OCI-M2 (cell line): ENCODE data around the gene CPSF6.
A peak's percentile ranks its signal among the peaks of the same experiment; 100 is the strongest.
"Not testable (repeated sequence)": the region's sequence is repeated elsewhere in the genome, so short reads cannot be mapped to it uniquely, and the experiment has no call there.

Source experiments
- DNase-seq: peaks from one replicate; lab custom pipeline; 2025; ENCODE audit not compliant: unreplicated experiment; lab: John Stamatoyannopoulos, UW

CPSF6 gene

DNA sequence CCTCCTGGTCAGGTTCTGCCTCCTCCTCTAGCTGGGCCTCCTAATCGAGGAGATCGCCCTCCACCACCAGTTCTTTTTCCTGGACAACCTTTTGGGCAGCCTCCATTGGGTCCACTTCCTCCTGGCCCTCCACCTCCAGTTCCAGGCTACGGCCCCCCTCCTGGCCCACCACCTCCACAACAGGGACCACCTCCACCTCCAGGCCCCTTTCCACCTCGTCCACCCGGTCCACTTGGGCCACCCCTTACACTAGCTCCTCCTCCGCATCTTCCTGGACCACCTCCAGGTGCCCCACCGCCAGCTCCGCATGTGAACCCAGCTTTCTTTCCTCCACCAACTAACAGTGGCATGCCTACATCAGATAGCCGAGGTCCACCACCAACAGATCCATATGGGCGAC, 19.3 kb downstream of the CPSF6 start:
- no peak for DNase-seq

GRCh38 chr12:69262264-69262974, 23.1 kb downstream of the CPSF6 start:
- no peak for DNase-seq

DNA sequence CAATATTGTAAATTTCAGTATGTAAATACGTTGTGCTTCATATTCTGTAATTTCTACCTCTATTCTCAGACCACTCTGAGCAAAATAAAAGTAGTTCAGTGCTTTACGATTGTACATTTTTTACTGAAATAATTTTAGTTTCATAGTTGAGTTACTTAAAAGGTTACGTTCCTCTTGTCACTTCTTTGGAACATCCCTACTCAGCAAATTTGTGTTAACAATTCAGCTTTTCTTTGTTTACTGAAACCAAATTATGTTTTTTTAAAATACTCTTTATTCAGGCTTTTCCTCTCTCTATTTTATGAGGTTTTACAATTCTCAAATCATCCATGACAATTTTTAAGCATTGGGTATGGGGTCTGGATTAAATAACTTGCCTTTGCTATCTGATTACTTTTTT, 25.8 kb downstream of the CPSF6 start:
- no peak for DNase-seq

DNA sequence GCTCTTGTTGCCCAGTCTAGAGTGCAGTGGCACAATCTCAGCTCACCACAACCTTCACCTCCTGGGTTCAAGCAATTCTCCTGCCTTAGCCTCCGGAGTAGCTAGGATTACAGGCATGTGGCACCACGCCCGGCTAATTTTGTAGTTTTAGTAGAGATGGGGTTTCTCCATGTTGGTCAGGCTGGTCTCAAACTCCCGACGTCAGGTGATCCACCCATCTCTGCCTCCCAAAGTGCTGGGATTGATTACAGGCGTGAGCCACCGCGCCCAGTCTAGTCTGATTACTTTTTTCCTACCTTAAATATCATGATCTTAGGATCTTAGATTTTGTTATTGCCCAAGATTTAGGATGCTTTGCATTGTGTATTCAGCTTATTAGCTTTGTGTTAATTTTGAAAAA, 26.3 kb downstream of the CPSF6 start:
- DNase-seq = not testable (repeated sequence)

DNA sequence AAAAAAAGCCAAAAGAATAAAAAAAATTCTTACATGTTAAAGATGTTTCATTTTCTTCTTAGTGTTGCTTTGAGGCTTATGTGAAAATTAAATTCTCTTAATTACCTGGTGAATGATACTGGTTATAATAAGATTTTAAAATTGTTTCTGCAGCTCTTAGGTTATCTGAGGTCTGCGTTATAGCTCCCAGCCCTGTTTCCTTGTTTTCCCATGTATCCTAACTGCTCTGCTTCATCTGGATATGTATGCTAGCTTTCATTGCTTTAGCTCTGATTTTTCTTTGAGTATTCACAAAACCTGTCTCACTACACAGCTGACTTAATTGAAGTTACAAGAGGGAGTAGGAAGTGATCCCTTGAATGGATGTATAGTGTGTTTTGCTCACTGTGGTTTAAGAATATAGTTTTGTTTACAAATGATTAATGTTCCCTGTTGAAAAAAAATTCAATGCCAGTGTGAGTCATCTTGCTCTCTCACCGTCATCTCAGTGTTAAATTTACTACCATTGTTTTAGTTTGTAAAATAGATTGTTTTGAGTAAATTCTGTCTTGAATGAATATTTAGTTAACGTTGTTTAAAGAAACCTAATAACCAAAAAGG, 26.8 kb downstream of the CPSF6 start:
- no peak for DNase-seq

- DNase-seq = no peak
Observed at GRCh38 chr12:69269736-69270135, 30.4 kb downstream of the CPSF6 start.

DNA sequence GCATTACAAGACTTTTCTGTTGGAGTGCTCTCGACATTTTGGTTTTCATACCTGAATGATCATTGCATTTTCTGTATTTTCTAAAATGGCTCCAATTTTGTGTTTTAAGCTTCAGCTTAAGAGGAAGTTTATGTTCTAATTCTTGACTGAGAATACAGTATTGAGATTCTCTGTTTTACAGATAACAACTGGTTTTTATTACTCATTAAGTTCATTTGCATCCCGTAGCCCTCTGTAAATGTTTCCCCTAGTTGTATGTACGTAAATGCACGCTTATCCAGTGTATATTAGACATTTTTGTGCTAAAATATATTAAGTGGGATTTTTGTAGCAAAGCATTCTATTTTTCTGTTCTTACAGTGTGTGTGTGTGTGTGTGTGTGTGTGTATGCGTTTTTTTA, 33.1 kb downstream of the CPSF6 start:
- DNase-seq = no peak

GRCh38 chr12:69274861-69275260, 35.5 kb downstream of the CPSF6 start:
- no peak for DNase-seq

GRCh38 chr12:69275471-69275891, 36.1 kb downstream of the CPSF6 start:
- no peak for DNase-seq

DNA sequence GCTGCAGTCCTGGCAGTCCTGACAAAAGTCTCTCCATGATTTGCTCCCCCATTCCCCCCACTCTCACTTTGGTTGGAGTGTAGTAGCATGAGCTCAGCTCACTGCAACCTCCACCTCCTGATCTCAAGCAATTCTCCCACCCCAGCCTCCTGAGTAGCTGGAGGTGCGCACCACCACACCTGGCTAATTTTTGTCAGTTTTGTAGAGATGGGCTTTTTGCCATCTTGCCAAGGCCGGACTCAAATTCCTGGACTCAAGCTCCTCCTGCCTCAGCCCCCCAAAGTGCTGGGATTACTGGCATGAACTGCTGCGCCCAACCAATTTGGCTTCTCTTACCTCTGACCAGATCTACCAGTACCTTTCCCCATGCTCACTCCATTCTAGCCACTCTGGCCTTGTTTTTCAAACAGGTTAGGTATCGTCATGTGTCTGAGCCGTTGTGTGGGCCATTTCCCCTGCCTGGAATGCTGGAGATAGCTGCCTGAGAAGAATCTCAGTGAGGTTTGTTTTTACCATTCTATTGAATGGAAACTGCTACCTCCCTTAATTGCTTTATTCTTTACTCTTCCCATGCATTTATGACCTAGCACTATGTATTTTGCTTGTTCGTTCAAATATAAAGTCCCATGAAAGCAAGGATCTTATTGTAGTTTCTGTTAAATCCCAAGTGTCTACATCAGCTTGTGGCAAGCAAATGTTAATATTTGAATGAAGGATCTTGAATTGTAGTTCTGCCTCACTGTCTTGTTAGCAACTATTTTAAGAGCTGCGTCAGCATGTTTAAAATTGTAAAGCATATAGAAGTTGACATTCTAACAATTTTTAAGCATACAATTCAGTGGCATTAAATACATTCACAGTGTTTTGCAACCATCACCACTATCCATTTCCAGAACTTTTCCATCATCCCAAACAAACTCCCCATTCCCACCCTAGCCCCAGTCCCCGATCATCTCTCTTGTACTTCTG, 39.7 kb downstream of the CPSF6 start:
- DNase-seq = no peak

DNA sequence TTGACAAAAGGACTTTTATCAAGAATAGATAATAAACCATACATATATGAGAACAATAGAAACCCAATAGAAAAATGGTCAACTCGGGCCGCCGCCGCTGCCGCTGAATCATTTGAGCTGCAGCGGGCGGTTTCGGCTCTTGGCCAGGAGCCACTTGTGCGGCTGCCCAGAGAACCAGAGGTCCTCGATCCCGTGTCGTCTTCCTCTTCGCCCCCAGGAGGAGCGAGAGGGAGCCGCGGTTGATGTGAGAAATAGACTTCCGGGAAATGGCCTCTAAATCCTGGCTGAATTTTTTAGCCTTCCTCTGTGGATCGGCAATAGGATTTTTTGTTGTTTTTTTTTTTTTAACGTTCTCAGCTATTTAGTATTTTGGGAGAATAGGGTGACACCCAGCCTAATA, 44.8 kb downstream of the CPSF6 start:
- no peak for DNase-seq

DNA sequence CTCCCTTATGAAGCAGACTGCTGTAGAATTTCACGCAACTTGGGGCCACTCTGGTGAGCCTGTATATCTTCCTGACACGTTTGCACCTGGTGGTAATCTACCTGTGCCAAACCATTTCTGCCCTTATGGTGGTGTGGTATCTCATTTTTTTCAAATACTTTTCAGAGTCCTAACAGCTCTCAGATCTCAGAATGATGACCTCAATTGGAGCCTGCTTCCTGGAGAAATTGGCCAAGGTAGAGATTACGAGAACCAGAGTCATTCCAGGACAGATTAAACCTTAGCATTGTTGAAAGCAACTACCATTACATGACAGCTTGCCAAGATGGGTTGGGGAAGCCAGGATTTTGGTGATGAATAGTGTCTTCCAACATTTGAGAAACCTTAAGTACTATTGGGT, 48.2 kb downstream of the CPSF6 start:
- DNase-seq = no peak

- DNase-seq = peak; percentile 49
Observed at GRCh38 chr12:69290545-69291277, 51.3 kb downstream of the CPSF6 start.

DNA sequence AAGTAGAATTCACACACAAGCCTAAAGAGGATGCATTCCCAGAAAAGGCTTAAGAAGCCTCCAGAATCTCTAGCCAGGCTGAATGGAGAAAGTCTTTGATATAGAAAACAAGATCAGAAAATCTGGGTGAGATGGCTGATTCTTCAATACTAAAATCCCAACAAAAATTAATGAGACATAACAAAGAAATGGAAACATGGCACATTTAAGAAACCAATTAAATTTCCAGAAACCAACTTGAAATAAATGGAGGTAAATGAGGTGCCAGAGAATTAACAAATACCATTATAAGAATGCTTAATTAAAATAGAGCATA, 51.9 kb downstream of the CPSF6 start:
- DNase-seq = no peak

GRCh38 chr12:69298133-69298532, 58.8 kb downstream of the CPSF6 start:
- no peak for DNase-seq

DNA sequence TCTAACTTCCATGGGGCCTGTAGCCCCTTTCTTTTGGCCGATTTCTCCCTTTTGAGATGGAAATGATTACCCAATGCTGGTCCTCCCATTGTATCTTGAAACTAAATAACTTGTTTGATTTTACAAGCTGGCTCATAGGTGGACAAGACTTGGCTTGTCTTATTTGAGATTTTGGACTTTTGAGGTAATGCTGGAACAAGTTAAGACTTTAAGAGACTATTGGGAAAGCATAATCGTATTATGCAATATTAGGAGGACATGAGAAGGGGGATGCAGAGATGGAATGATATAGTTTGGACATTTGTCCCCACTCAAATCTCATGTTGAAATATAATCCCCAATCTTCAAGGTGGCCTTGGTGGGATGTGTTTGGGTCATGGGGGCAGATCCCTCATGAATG, 59.6 kb downstream of the CPSF6 start:
- DNase-seq = no peak

DNA sequence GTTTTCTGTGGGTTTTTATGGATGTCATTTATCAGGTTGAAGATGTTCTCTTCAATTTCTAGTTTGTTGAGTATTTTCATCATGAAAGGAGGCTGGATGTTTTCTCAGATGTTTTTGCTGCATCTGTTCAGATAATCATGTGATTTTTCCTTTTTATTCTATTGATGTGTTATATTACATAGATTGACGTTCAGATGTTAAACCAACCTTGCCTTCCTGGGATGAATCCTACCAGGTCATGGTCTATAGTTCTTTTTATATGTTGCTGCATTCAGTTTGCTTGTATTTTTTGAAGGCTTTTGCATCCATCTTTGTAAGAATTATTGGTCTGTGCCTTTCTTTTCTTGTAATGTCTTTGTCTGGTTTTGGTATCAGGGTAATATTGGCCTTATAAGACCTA, 64.9 kb downstream of the CPSF6 start:
- DNase-seq = no peak

- no peak for DNase-seq
Observed at GRCh38 chr12:69309461-69309860, 70.1 kb downstream of the CPSF6 start.

- DNase-seq = no peak
Observed at GRCh38 chr12:69313209-69313608, 73.8 kb downstream of the CPSF6 start.

DNA sequence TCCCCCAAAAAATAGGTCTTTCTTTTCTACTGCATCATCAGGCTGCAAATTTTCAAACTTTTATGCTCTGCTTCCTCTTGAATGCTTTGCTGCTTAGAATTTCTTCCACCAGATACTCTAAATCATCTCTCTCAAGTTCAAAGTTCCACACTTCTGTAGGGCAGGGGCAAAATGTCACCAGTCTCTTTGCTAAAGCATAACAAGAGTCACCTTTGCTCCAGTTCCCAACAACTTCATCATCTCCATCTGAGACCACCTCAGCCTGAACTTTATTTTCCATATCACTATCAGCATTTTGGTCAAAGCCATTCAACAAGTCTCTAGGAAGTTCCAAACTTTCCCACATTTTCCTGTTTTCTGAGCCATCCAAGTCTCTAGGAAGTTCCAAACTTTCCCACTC, 77.4 kb downstream of the CPSF6 start:
- not testable (repeated sequence) for DNase-seq

GRCh38 chr12:69317233-69317632, 77.9 kb downstream of the CPSF6 start:
- DNase-seq = not testable (repeated sequence)
